Activated naive CD4-positive, alpha-beta T cell (primary cell): ENCODE results near the gene ZNF865.

Source experiments
- DNase-seq, 4 experiments: peaks; one replicate each; lab custom pipeline; 2025; lab: John Stamatoyannopoulos, UW

ZNF865 gene

DNA sequence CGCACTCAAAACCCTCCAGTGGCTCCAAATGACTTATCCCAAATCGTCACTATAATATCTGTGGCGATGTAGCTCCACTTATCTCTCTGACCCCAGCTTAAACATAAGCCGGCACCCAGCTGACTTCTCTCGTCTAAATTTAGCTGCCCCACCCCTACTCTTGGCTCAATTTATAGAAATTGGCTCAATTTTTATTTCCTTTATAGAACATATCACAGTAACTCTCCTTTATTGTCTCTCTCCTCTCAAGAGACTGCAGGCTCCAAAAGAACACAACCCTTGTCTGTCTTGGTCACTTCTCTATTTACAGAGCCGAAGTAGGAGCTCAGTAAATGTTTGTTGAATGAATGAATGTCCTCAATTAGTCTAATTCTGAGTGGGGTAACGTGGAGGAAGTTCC, 18.1 kb downstream of the ZNF865 start:
- DNase-seq = no peak

DNA sequence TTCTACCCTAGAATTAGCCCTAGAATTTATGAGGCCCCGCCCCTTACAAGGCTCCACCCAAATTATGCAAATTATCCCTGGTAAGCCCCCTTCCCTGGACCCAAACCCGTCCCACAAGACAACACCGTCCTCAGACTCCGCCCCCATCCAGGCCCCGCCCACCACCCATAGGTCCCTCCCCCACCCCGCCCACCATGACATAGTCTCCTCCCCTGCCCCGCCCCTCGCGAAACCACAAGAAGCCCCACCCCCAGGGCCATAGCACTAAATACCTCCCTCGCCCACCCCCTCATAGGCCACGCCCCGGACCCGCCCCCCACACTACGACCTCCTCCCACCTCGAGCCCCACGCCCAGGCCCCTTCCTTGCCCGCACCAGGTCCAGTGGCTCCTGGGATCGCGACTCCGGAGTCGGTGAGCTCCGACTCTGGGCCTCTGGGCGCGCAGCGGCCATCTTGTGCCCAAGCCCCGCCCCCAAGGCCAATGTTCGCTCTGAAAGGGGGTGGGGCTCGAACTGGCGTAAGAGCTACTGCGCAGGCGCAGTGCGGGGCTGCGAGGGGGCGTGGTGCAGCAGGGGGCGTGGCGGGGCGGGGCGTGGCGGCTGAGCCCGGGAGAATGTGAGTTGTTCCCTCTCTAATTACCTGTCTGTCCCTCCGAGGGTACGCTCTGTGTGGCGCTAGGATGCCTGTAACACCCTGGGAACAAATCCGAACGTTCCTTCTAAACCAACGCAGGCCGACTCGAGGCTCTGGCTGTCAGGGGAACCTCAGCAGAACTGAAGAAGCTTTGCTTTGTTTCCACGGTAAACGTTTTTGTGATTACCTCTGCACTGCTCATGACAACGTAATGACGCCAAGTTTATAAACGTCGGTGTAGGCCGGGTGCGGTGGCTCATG, 18.9 kb downstream of the ZNF865 start, which contains the start of gene ZNF784:
Gene ZNF784 (minus strand): TSS at position 458 of the 895 bp plus-strand sequence. CDS start 5 bp downstream, at position 453.
- peak; percentile 93 to 96 (median 94) for DNase-seq

- no peak for DNase-seq
Measured at GRCh38 chr19:55625004-55625326, 19.5 kb downstream of the ZNF865 start.

DNA sequence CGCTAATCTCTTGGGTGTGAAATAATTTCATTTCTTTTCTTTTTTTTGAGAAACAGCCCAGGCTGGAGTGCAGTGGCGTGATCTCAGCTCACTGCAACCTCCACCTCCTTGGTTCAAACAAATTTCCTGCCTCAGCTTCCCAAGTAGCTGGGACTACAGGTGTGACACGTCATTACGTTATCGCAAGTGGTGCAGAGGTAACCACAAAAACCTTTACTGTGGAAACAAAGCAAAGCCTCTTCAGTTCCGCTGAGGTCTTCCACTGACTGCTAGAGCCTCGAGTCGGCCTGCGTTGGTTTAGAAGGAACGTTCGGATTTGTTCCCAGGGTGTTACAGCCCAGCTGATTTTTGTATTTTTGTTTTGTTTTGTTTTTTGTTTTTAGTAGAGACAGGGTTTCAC, 20.9 kb downstream of the ZNF865 start:
- peak in 1 of 4 experiments; percentile 10 for DNase-seq

- peak; percentile 48 to 76 (median 63) for DNase-seq
Measured at GRCh38 chr19:55632463-55632834, 27.0 kb downstream of the ZNF865 start.

- no peak for DNase-seq
Measured at GRCh38 chr19:55633861-55634260, 28.4 kb downstream of the ZNF865 start.

GRCh38 chr19:55635334-55635717, 29.9 kb downstream of the ZNF865 start:
- no peak for DNase-seq

DNA sequence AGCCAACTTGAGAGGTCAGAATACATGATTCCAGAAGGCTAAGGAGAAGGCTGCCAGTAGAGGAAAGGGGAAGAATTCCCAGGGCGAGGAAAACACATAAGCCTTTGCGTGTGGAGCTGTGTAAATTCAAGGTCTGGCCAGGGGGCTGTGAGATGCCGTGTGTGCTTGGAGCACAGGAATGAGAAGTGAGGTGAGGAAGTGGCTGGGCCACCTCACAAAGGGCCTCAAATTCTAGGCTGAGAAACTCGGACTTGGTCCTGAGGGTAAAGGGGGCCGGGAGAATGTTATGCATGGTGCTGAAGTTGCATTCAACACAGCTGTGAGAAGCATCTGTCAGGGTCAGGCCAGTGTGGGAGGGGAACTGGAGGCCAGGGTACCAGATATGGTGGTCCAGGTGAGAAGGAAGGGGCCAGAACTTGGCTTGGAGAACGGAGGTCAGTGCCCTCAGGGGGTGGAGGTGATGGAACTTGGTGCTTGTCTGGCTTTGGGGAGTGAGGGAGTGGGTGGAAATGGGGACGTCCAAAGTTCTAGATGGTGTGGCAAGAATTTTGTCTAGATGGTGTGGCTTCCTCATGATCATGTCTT, 30.5 kb downstream of the ZNF865 start:
- no peak for DNase-seq

DNA sequence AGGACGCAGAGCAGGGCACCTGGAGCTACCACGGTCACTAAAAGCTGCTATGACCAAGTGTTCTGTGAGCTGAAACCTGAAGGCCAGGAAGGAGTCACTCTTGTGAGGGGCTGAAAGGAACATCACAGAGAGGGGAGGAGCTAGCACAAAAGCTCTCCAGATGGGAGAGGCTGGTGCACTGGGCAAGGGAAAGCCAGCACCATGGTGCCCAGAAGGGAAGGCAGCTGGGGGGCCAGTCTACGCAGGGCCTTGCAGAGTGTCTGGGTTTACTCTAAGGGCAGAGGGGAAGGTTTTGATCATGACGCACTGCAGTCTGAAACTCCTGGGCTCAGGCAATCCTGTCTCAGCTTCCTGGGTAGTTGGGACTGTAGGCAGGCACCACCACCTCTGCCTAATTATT, 31.3 kb downstream of the ZNF865 start:
- no peak for DNase-seq

DNA sequence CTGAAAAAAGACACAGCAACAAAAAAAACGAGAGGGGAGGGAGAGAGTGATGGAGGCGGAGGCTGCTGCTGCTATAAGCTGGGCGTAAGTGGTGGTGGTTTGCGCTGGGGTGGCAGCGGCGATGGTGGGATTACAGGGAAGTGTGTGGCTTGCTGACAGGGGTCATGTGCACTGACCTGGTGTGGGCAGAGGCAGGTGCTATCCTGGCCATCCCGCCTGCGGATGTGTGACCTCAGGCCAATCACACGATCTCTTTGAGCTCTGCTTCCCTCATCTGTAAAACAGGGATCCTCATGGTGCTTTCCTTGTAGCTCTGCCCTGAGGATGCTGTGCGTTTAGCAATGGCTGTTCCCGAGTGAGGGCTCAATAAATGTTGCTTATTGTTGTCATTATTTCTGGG, 32.1 kb downstream of the ZNF865 start:
- no peak for DNase-seq

DNA sequence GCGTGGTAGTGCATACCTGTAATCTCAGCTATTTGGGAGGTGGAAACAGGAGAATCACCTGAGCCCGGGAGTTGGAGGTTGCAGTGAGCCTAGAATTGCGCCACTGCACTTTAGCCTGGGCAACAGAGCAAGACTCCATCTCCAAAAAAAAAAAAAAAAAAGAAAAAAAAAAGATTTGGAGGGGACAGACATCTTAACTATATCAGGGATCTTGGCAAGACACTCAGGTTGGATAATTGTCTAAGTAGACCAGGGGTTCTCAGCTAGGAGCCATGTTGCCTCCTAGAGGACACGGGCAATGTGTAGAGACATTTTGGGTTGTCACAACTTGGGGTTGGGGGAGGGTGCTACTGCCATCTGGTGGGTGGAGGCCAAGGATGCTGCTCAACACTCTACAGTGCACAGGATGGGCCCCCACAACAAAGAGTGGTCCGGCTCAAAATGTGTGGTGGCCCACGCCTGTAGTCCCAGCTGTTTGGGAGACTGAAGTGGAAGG, 33.5 kb downstream of the ZNF865 start:
- DNase-seq = peak in 2 of 4 experiments; percentile 16 to 44

GRCh38 chr19:55640043-55640576, 34.7 kb downstream of the ZNF865 start:
- peak in 3 of 4 experiments; percentile 22 to 70 (median 44) for DNase-seq

GRCh38 chr19:55640577-55641425, 35.4 kb downstream of the ZNF865 start, which contains the start of gene ZNF580:
Gene ZNF580 (plus strand): TSS chr19:55641002. CDS start chr19:55642509, 1,507 bp downstream.
- DNase-seq = peak in 2 of 4 experiments; percentile 36 to 46

- peak in 1 of 4 experiments; percentile 36 for DNase-seq
Measured at GRCh38 chr19:55641426-55642152, 36.1 kb downstream of the ZNF865 start.

GRCh38 chr19:55642153-55643002, 36.9 kb downstream of the ZNF865 start:
- DNase-seq = peak in 1 of 4 experiments; percentile 33

DNA sequence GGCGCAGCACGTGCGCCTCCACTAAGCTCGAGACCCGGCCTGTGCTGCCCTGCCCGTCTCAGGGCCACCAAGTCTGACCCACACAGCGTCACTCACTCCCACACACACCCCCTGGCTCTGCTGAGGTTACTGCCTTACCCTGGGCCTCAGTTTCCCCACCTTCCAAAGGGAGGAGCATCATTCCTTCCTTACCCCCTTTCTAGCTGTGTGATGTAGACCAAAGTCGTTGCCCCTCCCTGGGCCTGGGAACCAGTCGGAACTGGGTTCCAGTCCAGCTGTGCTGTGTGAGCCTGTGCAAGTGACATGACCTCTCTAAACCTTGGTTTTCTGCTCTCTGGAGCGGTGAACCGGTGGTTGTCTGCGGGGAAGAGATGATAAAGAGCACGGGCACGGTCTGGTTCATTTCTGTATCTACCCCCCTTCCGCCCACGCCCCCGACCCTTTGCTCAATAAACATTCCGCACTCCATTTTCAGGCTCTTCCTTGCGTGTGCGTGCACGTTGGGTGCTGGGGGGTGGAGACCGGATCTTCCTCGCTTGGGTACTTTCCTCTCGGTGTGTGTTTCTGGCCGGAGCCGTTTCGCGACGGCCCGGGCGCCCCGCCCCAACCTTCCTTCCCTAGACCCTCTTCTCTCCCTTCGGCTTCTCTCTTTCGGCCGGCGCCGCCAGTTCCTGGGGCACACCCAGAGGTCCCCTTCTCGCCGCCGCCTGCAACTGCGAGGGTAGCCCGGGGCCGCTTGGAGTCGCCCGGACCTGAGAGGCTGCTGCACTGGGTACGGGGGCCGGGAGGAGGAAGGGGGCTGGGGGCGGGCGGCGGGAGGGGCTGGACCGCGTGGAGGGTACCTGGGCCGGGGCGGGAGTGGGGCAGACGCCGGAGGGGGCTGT, 37.8 kb downstream of the ZNF865 start, which contains the start of gene ZNF581:
Gene ZNF581 (plus strand): TSS at position 647 of the 884 bp plus-strand sequence. CDS start 923 bp downstream, outside the sequence.
- DNase-seq = peak; percentile 57 to 75 (median 68)

GRCh38 chr19:55643887-55644176, 38.4 kb downstream of the ZNF865 start:
- DNase-seq = no peak

- no peak for DNase-seq
Measured at GRCh38 chr19:55644191-55644833, 38.9 kb downstream of the ZNF865 start.
